ENCODE measurements around the gene C10orf90. TPM values are rescaled to one million over a fixed set of nuclear protein-coding genes. Genes with fewer than 3 reads are reported as not detected.

Gene C10orf90
- total RNA-seq, 1 donor = not detected

DNA sequence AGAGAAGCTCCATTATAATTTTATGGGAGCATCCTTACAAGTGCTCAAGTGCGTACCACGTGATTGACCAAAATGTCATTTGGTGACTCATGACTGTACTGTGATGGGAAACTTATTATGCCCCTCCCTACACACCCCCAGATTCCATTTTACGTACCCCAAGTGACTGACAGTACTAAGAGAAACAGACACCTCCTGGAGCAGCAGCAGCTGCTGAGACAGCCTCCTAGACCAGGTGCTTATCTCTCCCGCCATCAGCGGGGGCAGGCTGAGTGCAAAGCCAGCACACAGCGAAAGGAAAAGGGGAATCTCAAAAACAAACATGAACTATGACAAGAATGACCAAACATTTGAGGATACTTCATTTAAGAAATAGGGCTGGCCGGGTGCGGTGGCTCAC lies 278.0 kb downstream of the C10orf90 start:
- TF ChIP-seq, protein P1, sequence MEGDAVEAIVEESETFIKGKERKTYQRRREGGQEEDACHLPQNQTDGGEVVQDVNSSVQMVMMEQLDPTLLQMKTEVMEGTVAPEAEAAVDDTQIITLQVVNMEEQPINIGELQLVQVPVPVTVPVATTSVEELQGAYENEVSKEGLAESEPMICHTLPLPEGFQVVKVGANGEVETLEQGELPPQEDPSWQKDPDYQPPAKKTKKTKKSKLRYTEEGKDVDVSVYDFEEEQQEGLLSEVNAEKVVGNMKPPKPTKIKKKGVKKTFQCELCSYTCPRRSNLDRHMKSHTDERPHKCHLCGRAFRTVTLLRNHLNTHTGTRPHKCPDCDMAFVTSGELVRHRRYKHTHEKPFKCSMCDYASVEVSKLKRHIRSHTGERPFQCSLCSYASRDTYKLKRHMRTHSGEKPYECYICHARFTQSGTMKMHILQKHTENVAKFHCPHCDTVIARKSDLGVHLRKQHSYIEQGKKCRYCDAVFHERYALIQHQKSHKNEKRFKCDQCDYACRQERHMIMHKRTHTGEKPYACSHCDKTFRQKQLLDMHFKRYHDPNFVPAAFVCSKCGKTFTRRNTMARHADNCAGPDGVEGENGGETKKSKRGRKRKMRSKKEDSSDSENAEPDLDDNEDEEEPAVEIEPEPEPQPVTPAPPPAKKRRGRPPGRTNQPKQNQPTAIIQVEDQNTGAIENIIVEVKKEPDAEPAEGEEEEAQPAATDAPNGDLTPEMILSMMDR (IDR thresholded peaks at IDR 0.05; ENCODE audit: insufficient read depth, low read depth, low read length) = no peak
- no peak overlapping the region for H3K4me3 ChIP-seq (ENCODE audit: low read depth, low read length)

DNA sequence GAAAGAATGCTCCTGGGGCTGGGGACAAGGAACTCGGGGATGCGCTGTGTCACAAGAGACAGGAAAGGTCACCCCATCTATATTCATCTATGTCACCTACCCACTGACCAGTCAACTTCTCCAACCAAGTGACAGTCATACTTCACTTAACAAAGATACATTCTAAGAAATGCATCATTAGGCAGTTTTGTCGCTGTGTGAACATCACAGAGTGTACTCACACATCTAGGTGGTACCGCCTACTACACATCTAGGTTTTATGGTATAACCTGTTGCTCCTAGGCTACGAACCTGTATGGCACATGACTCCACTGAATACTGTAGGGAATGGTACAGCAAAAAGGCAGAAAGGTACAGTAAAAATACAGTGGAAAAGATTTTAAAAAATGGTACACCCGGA lies 278.4 kb downstream of the C10orf90 start:
- no peak for DNase-seq (ENCODE audit: low read depth)
- TF ChIP-seq, protein P1 (IDR thresholded peaks at IDR 0.05; ENCODE audit: insufficient read depth, low read depth, low read length) = no peak
- no peak overlapping the region for H3K4me3 ChIP-seq (ENCODE audit: low read depth, low read length)

More for the DNA sequence above, 278.0 kb downstream of the C10orf90 start:
- DNase-seq (ENCODE audit: low read depth) = peak; percentile 54

DNA sequence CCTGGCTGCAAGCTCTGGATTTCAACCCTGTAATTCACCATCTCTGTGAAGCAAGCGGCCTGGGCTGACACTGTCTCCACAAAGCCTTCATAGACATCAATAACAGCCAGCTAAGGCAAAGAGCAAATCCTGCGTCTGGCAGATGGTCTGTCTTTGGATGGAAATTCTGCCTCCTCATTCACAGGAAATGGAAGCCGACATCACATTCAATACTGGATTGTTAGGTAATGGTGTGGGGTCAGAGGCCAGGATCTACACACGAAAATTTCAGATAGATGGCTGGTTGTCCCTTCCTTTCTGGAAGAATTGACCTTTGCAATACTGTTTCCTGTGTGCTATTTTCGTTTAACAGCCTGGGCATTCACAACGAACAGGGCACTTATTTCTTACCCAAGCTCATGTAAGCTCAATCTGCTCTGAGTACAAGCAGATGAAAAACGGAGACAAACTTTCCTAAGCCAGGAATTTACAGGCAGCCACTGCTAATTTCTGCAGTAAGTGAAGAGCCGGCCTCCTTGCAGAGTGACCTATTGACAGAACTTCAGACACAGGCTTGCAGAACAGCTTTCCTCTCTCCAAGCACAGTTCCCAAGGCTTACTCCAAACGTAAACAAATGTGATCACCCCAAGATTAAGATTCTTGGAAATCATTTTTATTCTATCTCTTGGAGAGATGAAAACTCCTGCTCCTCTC lies 279.2 kb downstream of the C10orf90 start:
- DNase-seq (ENCODE audit: low read depth) = peak; percentile 72

GRCh38 chr10:126390324-126390723 lies 280.2 kb downstream of the C10orf90 start:
- TF ChIP-seq, protein P1 (IDR thresholded peaks at IDR 0.05; ENCODE audit: insufficient read depth, low read depth, low read length) = no peak
- H3K4me3 ChIP-seq (ENCODE audit: low read depth, low read length) = no peak overlapping the region
- no peak for DNase-seq (ENCODE audit: low read depth)

More for the DNA sequence above, 279.2 kb downstream of the C10orf90 start:
- no peak overlapping the region for H3K4me3 ChIP-seq (ENCODE audit: low read depth, low read length)
- TF ChIP-seq, protein P1 (IDR thresholded peaks at IDR 0.05; ENCODE audit: insufficient read depth, low read depth, low read length) = no peak

DNA sequence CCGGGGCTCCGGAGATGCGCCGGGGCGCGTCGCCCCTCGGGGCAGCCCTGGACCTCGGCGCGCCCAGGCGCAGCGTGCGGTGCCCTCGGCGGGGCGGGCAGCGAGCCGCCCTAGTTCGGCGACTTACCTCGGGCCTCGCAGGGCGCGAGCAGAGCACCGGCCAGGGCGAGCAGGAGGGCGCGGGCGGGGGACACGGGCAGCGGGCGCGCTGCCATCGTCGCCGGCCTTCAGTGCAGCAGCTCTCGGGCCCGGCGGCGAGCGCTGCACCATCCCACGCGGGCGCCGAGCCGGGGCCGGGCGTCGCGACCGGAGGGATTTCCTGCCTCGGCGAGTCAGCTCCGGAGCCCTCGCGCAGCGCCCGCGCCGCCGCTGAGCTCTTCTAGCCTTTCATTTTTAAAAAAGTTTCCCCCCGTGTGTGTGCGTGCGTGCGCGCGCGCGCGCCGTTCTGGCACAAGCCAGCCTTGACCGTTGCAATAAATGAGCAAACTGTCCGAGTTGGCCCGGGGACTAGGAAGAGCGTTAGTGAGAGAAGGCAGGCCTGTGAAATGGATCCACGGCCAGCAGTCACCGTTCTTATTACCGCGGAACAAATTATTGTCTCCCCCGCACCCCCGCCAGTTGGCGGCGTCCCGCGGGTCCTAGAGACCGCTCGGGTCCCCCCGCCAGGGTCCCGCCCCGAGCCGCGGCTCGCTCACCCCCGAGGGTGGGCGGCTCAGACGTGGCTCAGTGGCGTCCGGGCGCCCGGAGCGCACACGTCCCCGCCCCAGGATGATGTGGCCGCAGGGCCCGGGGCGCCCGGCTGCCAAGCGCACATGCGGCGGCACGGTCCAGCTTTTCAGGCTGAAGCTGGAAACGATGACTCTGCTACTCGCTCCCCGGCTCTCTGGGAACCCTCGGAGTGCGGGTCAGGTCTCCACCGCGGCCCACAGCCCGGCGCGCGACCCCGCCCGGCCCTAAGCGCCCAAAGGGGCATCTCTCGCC lies 282.3 kb downstream of the C10orf90 start, which contains the start of gene ADAM12:
Gene ADAM12 (minus strand): TSS at position 547 of the 981 bp plus-strand sequence. CDS start 332 bp downstream, at position 215.
- DNase-seq (ENCODE audit: low read depth) = peak; percentile 61
- TF ChIP-seq, protein P1 (IDR thresholded peaks at IDR 0.05; ENCODE audit: insufficient read depth, low read depth, low read length) = no peak
- H3K4me3 ChIP-seq (ENCODE audit: low read depth, low read length) = peak within 1 kb of the TSS; percentile 68

- TF ChIP-seq, protein P1 (IDR thresholded peaks at IDR 0.05; ENCODE audit: insufficient read depth, low read depth, low read length) = peak; percentile 84
- DNase-seq (ENCODE audit: low read depth) = peak; percentile 79
- peak overlapping the region; percentile 68 for H3K4me3 ChIP-seq (ENCODE audit: low read depth, low read length)
Observed at GRCh38 chr10:126387041-126387921, 283.2 kb downstream of the C10orf90 start.

Data from fibroblast of villous mesenchyme (primary cell).